Loucy (cell line): ENCODE data around the gene CELF2.

Experiments
- EZH2phosphoT487 ChIP-seq: fragments of 200-600 bp; IDR thresholded peaks from 2 replicates; pipeline ENCODE4 v1.6.1; 2018; ENCODE audit warnings: antibody characterized with exemption, mild to moderate bottlenecking, moderate library complexity, borderline replicate concordance
- TF ChIP-seq, protein P1 (sequence below): fragments of 200-600 bp; sonication (generic); conservative IDR thresholded peaks from 2 replicates; pipeline ENCODE4 v1.5.1; 2014; ENCODE audit warnings: mild to moderate bottlenecking, antibody characterized with exemption, low read length

DNA sequence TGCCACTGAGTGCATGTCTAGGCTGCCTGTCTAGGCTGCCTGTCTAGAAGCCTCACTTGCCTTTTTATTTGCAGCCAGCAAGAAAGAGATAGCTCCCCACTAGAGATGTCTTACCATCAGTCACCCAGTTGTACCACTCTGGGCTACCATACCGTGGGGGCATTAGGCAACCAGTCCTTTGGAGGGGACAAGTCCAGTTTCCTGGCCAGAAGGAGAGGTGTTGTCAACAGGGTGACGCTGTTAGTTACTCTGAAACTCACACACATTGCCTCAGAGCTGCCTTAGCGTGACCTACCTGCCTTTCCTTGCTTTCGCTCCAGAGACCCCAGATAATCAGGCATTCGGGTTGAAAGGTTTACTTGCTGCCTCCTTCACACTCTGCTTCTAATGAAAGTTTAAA is 155.4 kb downstream of the CELF2 start:
- TF ChIP-seq, protein P1, sequence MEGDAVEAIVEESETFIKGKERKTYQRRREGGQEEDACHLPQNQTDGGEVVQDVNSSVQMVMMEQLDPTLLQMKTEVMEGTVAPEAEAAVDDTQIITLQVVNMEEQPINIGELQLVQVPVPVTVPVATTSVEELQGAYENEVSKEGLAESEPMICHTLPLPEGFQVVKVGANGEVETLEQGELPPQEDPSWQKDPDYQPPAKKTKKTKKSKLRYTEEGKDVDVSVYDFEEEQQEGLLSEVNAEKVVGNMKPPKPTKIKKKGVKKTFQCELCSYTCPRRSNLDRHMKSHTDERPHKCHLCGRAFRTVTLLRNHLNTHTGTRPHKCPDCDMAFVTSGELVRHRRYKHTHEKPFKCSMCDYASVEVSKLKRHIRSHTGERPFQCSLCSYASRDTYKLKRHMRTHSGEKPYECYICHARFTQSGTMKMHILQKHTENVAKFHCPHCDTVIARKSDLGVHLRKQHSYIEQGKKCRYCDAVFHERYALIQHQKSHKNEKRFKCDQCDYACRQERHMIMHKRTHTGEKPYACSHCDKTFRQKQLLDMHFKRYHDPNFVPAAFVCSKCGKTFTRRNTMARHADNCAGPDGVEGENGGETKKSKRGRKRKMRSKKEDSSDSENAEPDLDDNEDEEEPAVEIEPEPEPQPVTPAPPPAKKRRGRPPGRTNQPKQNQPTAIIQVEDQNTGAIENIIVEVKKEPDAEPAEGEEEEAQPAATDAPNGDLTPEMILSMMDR: no peak
- TF ChIP-seq EZH2phosphoT487: no peak
